SK-N-SH (cell line): ENCODE data around the gene ETV6. TPM values are rescaled to one million over a fixed set of nuclear protein-coding genes. Genes with fewer than 3 reads are reported as not detected.

ENCODE experiments used
- CTCF ChIA-PET: fragments of 300-600, 350-600 bp; formaldehyde crosslinking; extraction: SDS; loops from one replicate; lab custom pipeline; 2021; lab: Yijun Ruan, JAX
- POLR2A ChIA-PET: fragments of 350-600 bp; sonication (Branson Sonifier 250); formaldehyde crosslinking; extraction: SDS; loops from one replicate; lab custom pipeline; 2020; ENCODE audit warnings: antibody characterized with exemption, inconsistent platforms; lab: Yijun Ruan, JAX
- DNase-seq: peaks from one replicate; pipeline ENCODE4 v3.0.0; 2012
- H2AFZ ChIP-seq: fragments of 200-600 bp; sonication (generic); 2 replicates; pipeline ENCODE4 v1.8.1; 2016; ENCODE audit warnings: antibody characterized with exemption, mild to moderate bottlenecking, low read depth
- H3F3A ChIP-seq: fragments of 200-600 bp; sonication (generic); replicated peaks from 2 replicates; pipeline ENCODE3; 2016; ENCODE audit warnings: antibody characterized with exemption, mild to moderate bottlenecking; ENCODE audit not compliant: insufficient read depth
- H3K27ac ChIP-seq, 2 experiments: fragments of 200-500 bp in 1 of 2; fragments of 200-600 bp in 1 of 2; sonication (Bioruptor generic) in 1 of 2; sonication (generic), shearing (Covaris generic) in 1 of 2; 2 replicates each; pipeline versions ENCODE4 v1.5.1 to v1.6.1; 2014 to 2016; ENCODE audit warnings: low read depth in 2 of 2, inconsistent platforms in 1 of 2, low read length in 1 of 2, mild to moderate bottlenecking in 1 of 2, mixed read lengths in 1 of 2
- H3K27me3 ChIP-seq: fragments of 200-600 bp; sonication (generic), shearing (Covaris generic); 2 replicates; pipeline ENCODE4 v1.6.1; 2016; ENCODE audit warnings: mixed run types; ENCODE audit not compliant: insufficient read depth
- H3K36me3 ChIP-seq, 2 experiments: fragments of 200-500 bp in 1 of 2; fragments of 200-600 bp in 1 of 2; sonication (Bioruptor generic) in 1 of 2; sonication (generic) in 1 of 2; replicated peaks in 1 of 2; 2 replicates each; pipeline versions ENCODE3 to v1.5.1; 2014 to 2016; ENCODE audit warnings: low read length in 1 of 2, mild to moderate bottlenecking in 1 of 2; ENCODE audit not compliant: insufficient read depth in 2 of 2, control insufficient read depth in 1 of 2
- H3K4me1 ChIP-seq, 2 experiments: fragments of 200-500 bp in 1 of 2; fragments of 200-600 bp in 1 of 2; sonication (Bioruptor generic) in 1 of 2; sonication (generic), shearing (Covaris generic) in 1 of 2; 2 replicates each; pipeline versions ENCODE4 v1.5.1 to v1.6.1; 2014 to 2016; ENCODE audit warnings: low read depth in 1 of 2, low read length in 1 of 2, mixed run types in 1 of 2; ENCODE audit not compliant: insufficient read depth in 2 of 2, control insufficient read depth in 1 of 2
- H3K4me2 ChIP-seq: fragments of 200-600 bp; sonication (generic), shearing (Covaris generic); 2 replicates; pipeline ENCODE4 v1.6.1; 2017; ENCODE audit warnings: mixed run types
- H3K4me3 ChIP-seq, 2 experiments: fragments of 200-500 bp in 1 of 2; fragments of 200-600 bp in 1 of 2; sonication (Bioruptor generic) in 1 of 2; sonication (generic), shearing (Covaris generic) in 1 of 2; 2 replicates each; pipeline versions ENCODE4 v1.5.1 to v1.8.1; 2014 to 2016; ENCODE audit warnings: low read depth in 2 of 2, inconsistent platforms in 1 of 2, low read length in 1 of 2, mild to moderate bottlenecking in 1 of 2, mixed read lengths in 1 of 2, moderate library complexity in 1 of 2
- H3K79me2 ChIP-seq: fragments of 200-600 bp; sonication (generic); 2 replicates; pipeline ENCODE4 v1.8.1; 2017; ENCODE audit warnings: mild to moderate bottlenecking; ENCODE audit not compliant: insufficient read depth
- H3K9ac ChIP-seq: fragments of 200-600 bp; sonication (generic); 2 replicates; pipeline ENCODE4 v1.6.1; 2017; ENCODE audit warnings: mixed run types
- H3K9me2 ChIP-seq: fragments of 200-600 bp; sonication (generic); 2 replicates; pipeline ENCODE4 v1.6.1; 2017; ENCODE audit warnings: mixed run types
- H3K9me3 ChIP-seq: fragments of 200-600 bp; sonication (generic); 2 replicates; pipeline ENCODE4 v1.6.1; 2017; ENCODE audit warnings: mixed run types, mild to moderate bottlenecking, moderate library complexity
- H4K20me1 ChIP-seq: fragments of 200-600 bp; sonication (generic); 2 replicates; pipeline ENCODE4 v1.6.1; 2017; ENCODE audit warnings: mild to moderate bottlenecking, mixed run types; ENCODE audit not compliant: insufficient read depth
- CHD2 ChIP-seq: fragments of 150-350 bp; IDR thresholded peaks from 2 replicates; pipeline ENCODE4 v1.6.1; 2018; ENCODE audit warnings: low read length; ENCODE audit not compliant: partially characterized antibody
- ELF1 ChIP-seq: IDR thresholded peaks from 2 replicates; pipeline ENCODE4 v1.4.0; 2012
- EP300 ChIP-seq, 2 experiments: IDR thresholded peaks; 2 replicates each; pipeline versions ENCODE4 v1.4.0 to v1.6.1; 2012; ENCODE audit warnings: borderline replicate concordance in 1 of 2, low read depth in 1 of 2, low read length in 1 of 2
- EZH2phosphoT487 ChIP-seq: fragments of 200-600 bp; sonication (generic); IDR thresholded peaks from 2 replicates; pipeline ENCODE4 v1.6.1; 2017; ENCODE audit warnings: low read depth, mixed run types, mild to moderate bottlenecking, antibody characterized with exemption, moderate library complexity, borderline replicate concordance
- GABPA ChIP-seq: IDR thresholded peaks from 2 replicates; pipeline ENCODE4 v1.4.0; 2012; ENCODE audit warnings: low read depth, mild to moderate bottlenecking
- GATA2 ChIP-seq: sonication (generic); formaldehyde crosslinking; IDR thresholded peaks from 2 replicates; pipeline ENCODE4 v1.5.0; 2020; ENCODE audit warnings: mild to moderate bottlenecking, missing genetic modification reagents
- MEF2A ChIP-seq: IDR thresholded peaks from 2 replicates; pipeline ENCODE4 v1.4.0; 2012; ENCODE audit warnings: low read depth, borderline replicate concordance
- MXI1 ChIP-seq: IDR thresholded peaks from 2 replicates; pipeline ENCODE4 v1.6.1; 2012; ENCODE audit warnings: mild to moderate bottlenecking, low read depth, low read length, improper control_type of control experiment
- NRF1 ChIP-seq: IDR thresholded peaks from 2 replicates; pipeline ENCODE4 v1.6.1; 2012; ENCODE audit warnings: low read depth, mild to moderate bottlenecking, low read length
- PBX3 ChIP-seq: IDR thresholded peaks from 2 replicates; pipeline ENCODE4; 2012
- POLR2AphosphoS5 ChIP-seq: IDR thresholded peaks from 2 replicates; pipeline ENCODE4 v1.6.1; 2012; ENCODE audit warnings: low read depth, low read length
- RXRA ChIP-seq: IDR thresholded peaks from 2 replicates; pipeline ENCODE4 v1.4.0; 2012; ENCODE audit warnings: low read depth, mild to moderate bottlenecking, borderline replicate concordance
- SIN3A ChIP-seq: IDR thresholded peaks from 2 replicates; pipeline ENCODE4 v1.6.1; 2012; ENCODE audit warnings: low read depth, mild to moderate bottlenecking, low read length, moderate library complexity, borderline replicate concordance
- SMC3 ChIP-seq: IDR thresholded peaks from 2 replicates; pipeline ENCODE4 v1.6.1; 2012; ENCODE audit warnings: low read depth, low read length, improper control_type of control experiment
- TAF1 ChIP-seq: IDR thresholded peaks from 2 replicates; pipeline ENCODE4 v1.6.1; 2012; ENCODE audit warnings: low read depth, mild to moderate bottlenecking, low read length, moderate library complexity, borderline replicate concordance
- TCF12 ChIP-seq: IDR thresholded peaks from 2 replicates; pipeline ENCODE4 v1.4.0; 2012
- USF1 ChIP-seq: IDR thresholded peaks from 2 replicates; pipeline ENCODE4 v1.4.0; 2012; ENCODE audit warnings: low read depth, borderline replicate concordance
- USF2 ChIP-seq: fragments of 150-350 bp; IDR thresholded peaks from 2 replicates; pipeline ENCODE4 v1.6.1; 2017; ENCODE audit warnings: antibody characterized with exemption, low read length, low read depth, borderline replicate concordance
- YY1 ChIP-seq: IDR thresholded peaks from 2 replicates; pipeline ENCODE4 v1.4.0; 2012; ENCODE audit warnings: low read depth, mild to moderate bottlenecking
- WGBS: methylation state at CpG from one replicate; pipeline ENCODE4 v1.1.6; 2017; ENCODE audit warnings: low lambda C conversion rate; 5-methylcytosine and 5-hydroxymethylcytosine counted together
- polyA plus RNA-seq, 3 experiments: library from polyadenylated mRNA; depleted of rRNA; stranded (reverse); fragments of >200 nt; gene quantifications; 2 replicates each; pipeline ENCODE4 v1.2.3, GENCODE V29; 2012
- TF ChIP-seq, protein P1 (sequence below): IDR thresholded peaks from 2 replicates; pipeline ENCODE4 v1.4.0; 2012; ENCODE audit warnings: low read depth

The ETV6 gene
- polyA plus RNA-seq, 1 of the 3 experiments (the other 2 are of a cell fraction), result 4.0 TPM

- TF ChIP-seq YY1 (no peak), MXI1 (no peak), POLR2AphosphoS5 (no peak), SIN3A (no peak), GATA2 (CRISPR knock-in tag) (no peak), ELF1 (no peak)
These were observed 277.9 kb downstream of the ETV6 start (continued) for GRCh38 chr12:11927286-11927935.

- Histone ChIP-seq H3K9me2 (no peaks in the 10 kb centered on the region), H3K27me3 (peaks cover 18% of the 10 kb centered on the region; the same call in 1 of the 2 replicates), H3K4me1 (no peaks in the 10 kb centered on the region), H3K9ac (no peak overlapping the region), H3K79me2 (no peaks in the 10 kb centered on the region), H3K36me3 (no peaks in the 10 kb centered on the region), H3K9me3 (no peaks in the 10 kb centered on the region), H2AFZ (no peak overlapping the region), H4K20me1 (no peaks in the 10 kb centered on the region), H3F3A (no peaks in the 10 kb centered on the region), H3K4me2 (no peak overlapping the region), H3K4me3 (no peak overlapping the region), H3K27ac (no peak overlapping the region)
- ChIA-PET CTCF (no interaction called here), POLR2A (no interaction called here)
- DNase-seq, result no peak
- WGBS, result 66% methylated on average over 3 of the region's 3 CpGs
- TF ChIP-seq SIN3A (no peak), GABPA (no peak), SMC3 (no peak)
These were observed 280.2 kb downstream of the ETV6 start for GRCh38 chr12:11929714-11930113.

DNA sequence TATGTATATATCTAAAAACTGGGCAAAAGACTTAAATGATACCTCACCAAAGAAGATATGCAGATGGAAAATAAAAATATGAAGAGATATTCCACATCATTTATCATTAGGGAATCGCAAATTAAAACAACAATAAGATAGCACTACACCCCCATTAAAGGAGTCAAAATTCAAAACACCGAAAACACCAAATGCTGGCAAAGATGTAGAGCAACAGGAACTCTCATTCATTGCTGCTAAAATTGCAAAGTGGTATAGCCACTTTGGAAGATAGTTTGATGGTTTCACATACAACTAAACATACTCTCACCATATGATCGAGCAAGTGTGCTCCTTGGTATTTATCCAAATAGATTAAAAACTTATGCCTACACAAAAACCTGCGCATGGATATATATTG lies 289.7 kb downstream of the ETV6 start:
- H3K27ac ChIP-seq, result no peak overlapping the region
- H3K4me2 ChIP-seq, result no peak overlapping the region
- H3K27me3 ChIP-seq, result no peaks in the 10 kb centered on the region
- TF ChIP-seq USF1 (no peak), EZH2phosphoT487 (no peak), RXRA (no peak), SIN3A (no peak), MEF2A (no peak), TCF12 (no peak), USF2 (no peak), EP300 (IDR thresholded peaks at IDR 0.05; ENCODE audit: borderline replicate concordance in 1 of 2, low read depth in 1 of 2, low read length in 1 of 2) (no peak), TAF1 (no peak), SMC3 (no peak), NRF1 (no peak), PBX3 (no peak), CHD2 (no peak), GATA2 (CRISPR knock-in tag) (no peak)
- TF ChIP-seq, protein P1, sequence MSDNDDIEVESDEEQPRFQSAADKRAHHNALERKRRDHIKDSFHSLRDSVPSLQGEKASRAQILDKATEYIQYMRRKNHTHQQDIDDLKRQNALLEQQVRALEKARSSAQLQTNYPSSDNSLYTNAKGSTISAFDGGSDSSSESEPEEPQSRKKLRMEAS, result no peak
- CTCF ChIA-PET, result no interaction called here
- H3K9me2 ChIP-seq, result no peaks in the 10 kb centered on the region
- no peaks in the 10 kb centered on the region for H3K9me3 ChIP-seq
- no peak for DNase-seq
- H4K20me1 ChIP-seq, result no peaks in the 10 kb centered on the region
- no peaks in the 10 kb centered on the region for H3F3A ChIP-seq
- H3K4me3 ChIP-seq, result no peak overlapping the region
- no peaks in the 10 kb centered on the region for H3K79me2 ChIP-seq
- H3K9ac ChIP-seq, result no peak overlapping the region
- H2AFZ ChIP-seq, result no peak overlapping the region
- 68% methylated on average over 4 of the region's 4 CpGs for WGBS
- H3K4me1 ChIP-seq, result no peaks in the 10 kb centered on the region
- H3K36me3 ChIP-seq, result no peaks in the 10 kb centered on the region
- POLR2A ChIA-PET, result no interaction called here
